OCI-LY7 (cell line): Measurements from ENCODE around the gene SNPH.

Experiments
- EZH2phosphoT487 ChIP-seq: fragments of 200-600 bp; sonication (generic); IDR thresholded peaks from 2 replicates; pipeline ENCODE4 v1.6.1; 2018; ENCODE audit warnings: low read depth, borderline replicate concordance, mild to moderate bottlenecking, mixed run types, antibody characterized with exemption, low read length, moderate library complexity, mixed read lengths
- TF ChIP-seq, protein P1 (sequence below): fragments of 200-600 bp; sonication (generic); conservative IDR thresholded peaks from 2 replicates; pipeline ENCODE4 v1.5.1; 2014; ENCODE audit warnings: mild to moderate bottlenecking, antibody characterized with exemption, low read length, moderate library complexity, mixed read lengths

GRCh38 chr20:1298888-1299511 is 32.9 kb downstream of the SNPH start:
- TF ChIP-seq, protein P1, sequence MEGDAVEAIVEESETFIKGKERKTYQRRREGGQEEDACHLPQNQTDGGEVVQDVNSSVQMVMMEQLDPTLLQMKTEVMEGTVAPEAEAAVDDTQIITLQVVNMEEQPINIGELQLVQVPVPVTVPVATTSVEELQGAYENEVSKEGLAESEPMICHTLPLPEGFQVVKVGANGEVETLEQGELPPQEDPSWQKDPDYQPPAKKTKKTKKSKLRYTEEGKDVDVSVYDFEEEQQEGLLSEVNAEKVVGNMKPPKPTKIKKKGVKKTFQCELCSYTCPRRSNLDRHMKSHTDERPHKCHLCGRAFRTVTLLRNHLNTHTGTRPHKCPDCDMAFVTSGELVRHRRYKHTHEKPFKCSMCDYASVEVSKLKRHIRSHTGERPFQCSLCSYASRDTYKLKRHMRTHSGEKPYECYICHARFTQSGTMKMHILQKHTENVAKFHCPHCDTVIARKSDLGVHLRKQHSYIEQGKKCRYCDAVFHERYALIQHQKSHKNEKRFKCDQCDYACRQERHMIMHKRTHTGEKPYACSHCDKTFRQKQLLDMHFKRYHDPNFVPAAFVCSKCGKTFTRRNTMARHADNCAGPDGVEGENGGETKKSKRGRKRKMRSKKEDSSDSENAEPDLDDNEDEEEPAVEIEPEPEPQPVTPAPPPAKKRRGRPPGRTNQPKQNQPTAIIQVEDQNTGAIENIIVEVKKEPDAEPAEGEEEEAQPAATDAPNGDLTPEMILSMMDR: no peak
- TF ChIP-seq EZH2phosphoT487: no peak
